Measurements from ENCODE around the gene LY6G6D.
"Not testable (repeated sequence)": the region's sequence is repeated elsewhere in the genome, so short reads cannot be mapped to it uniquely, and the experiment has no call there.

Gene LY6G6D

GRCh38 chr6:31692886-31693285 is 22.3 kb upstream of the LY6G6D start:
- no peak for DNase-seq

GRCh38 chr6:31693535-31693934 is 21.6 kb upstream of the LY6G6D start:
- DNase-seq = no peak

- DNase-seq = no peak
Measured at GRCh38 chr6:31697555-31697954, 17.6 kb upstream of the LY6G6D start.

- no peak for DNase-seq
Measured at GRCh38 chr6:31700740-31701401, 14.3 kb upstream of the LY6G6D start.

GRCh38 chr6:31701666-31702404 is 13.3 kb upstream of the LY6G6D start:
- no peak for DNase-seq

GRCh38 chr6:31702405-31702818 is 12.7 kb upstream of the LY6G6D start:
- DNase-seq = no peak

- peak; percentile 96 for DNase-seq
Measured at GRCh38 chr6:31702819-31703716, 12.1 kb upstream of the LY6G6D start, which contains the start of gene ABHD16A. TSS of gene ABHD16A (minus strand) at chr6:31703324. CDS start at chr6:31703281, 43 bp downstream.

- DNase-seq = no peak
Measured at GRCh38 chr6:31705931-31706330, 9.2 kb upstream of the LY6G6D start.

- no peak for DNase-seq
Measured at GRCh38 chr6:31706599-31706998, 8.5 kb upstream of the LY6G6D start, which contains the start of gene LY6G6F. TSS of gene LY6G6F (plus strand) at chr6:31706866. CDS start at chr6:31706907, 41 bp downstream.

GRCh38 chr6:31707701-31708100 is 7.4 kb upstream of the LY6G6D start:
- no peak for DNase-seq

GRCh38 chr6:31708224-31708623 is 6.9 kb upstream of the LY6G6D start:
- no peak for DNase-seq

- not testable (repeated sequence) for DNase-seq
Measured at GRCh38 chr6:31709157-31709556, 6.0 kb upstream of the LY6G6D start.

GRCh38 chr6:31710523-31711219 is 4.5 kb upstream of the LY6G6D start:
- DNase-seq = no peak

- DNase-seq = no peak
Measured at GRCh38 chr6:31711233-31711632, 3.9 kb upstream of the LY6G6D start.

GRCh38 chr6:31712296-31712695 is 2.9 kb upstream of the LY6G6D start:
- DNase-seq = no peak

GRCh38 chr6:31713465-31713864 is 1.7 kb upstream of the LY6G6D start:
- no peak for DNase-seq

GRCh38 chr6:31713991-31714684 is 1.0 kb upstream of the LY6G6D start:
- no peak for DNase-seq

GRCh38 chr6:31717499-31718222 is 2.5 kb downstream of the LY6G6D start:
- no peak for DNase-seq

GRCh38 chr6:31718265-31718664 is 3.1 kb downstream of the LY6G6D start:
- no peak for DNase-seq

GRCh38 chr6:31719001-31719400 is 3.9 kb downstream of the LY6G6D start:
- DNase-seq = no peak

- no peak for DNase-seq
Measured at GRCh38 chr6:31720196-31720770, 5.1 kb downstream of the LY6G6D start.
